GM21619 (cell line): ENCODE results near the gene SAT2.

Experiments
- ATAC-seq: cut with Tn5 transposase; IDR thresholded peaks from one replicate; pipeline ENCODE4 v1.9.1; 2021; ENCODE audit not compliant: unreplicated experiment

SAT2 gene

GRCh38 chr17:7592422-7593021, 35.1 kb downstream of the SAT2 start:
- no peak for ATAC-seq

GRCh38 chr17:7591596-7591995, 36.0 kb downstream of the SAT2 start:
- no peak for ATAC-seq

GRCh38 chr17:7590743-7591142, 36.9 kb downstream of the SAT2 start:
- no peak for ATAC-seq

- ATAC-seq = no peak
These were observed 37.5 kb downstream of the SAT2 start, which contains the start of gene SOX15 for GRCh38 chr17:7589891-7590691. Gene SOX15, minus strand, starts transcription at chr17:7590094. Its CDS starts 418 bp downstream, at chr17:7589676.

- ATAC-seq = no peak
These were observed 38.3 kb downstream of the SAT2 start for GRCh38 chr17:7589204-7589868.

- no peak for ATAC-seq
These were observed 38.9 kb downstream of the SAT2 start for GRCh38 chr17:7588553-7589203.

- no peak for ATAC-seq
These were observed 40.0 kb downstream of the SAT2 start for GRCh38 chr17:7587420-7588151.

GRCh38 chr17:7586673-7587419, 40.8 kb downstream of the SAT2 start:
- ATAC-seq = no peak

- ATAC-seq = peak; percentile 57
These were observed 44.1 kb downstream of the SAT2 start, which contains the start of gene MPDU1 for GRCh38 chr17:7583253-7584109. Gene MPDU1, plus strand, starts transcription at chr17:7583852. Its CDS starts 11 bp downstream, at chr17:7583863.

- no peak for ATAC-seq
These were observed 45.0 kb downstream of the SAT2 start for GRCh38 chr17:7582396-7583252.

- no peak for ATAC-seq
These were observed 46.7 kb downstream of the SAT2 start for GRCh38 chr17:7580604-7581575.

- ATAC-seq = no peak
These were observed 47.6 kb downstream of the SAT2 start for GRCh38 chr17:7579834-7580603.

GRCh38 chr17:7579001-7579833, 48.4 kb downstream of the SAT2 start, which contains the start of gene CD68:
Gene CD68, plus strand, starts transcription at chr17:7579638. Its CDS starts 40 bp downstream, at chr17:7579678.
- peak; percentile 44 for ATAC-seq

GRCh38 chr17:7577327-7578199, 50.1 kb downstream of the SAT2 start:
- ATAC-seq = no peak
